SK-N-SH treated with all-trans-retinoic acid at 6 μM for 48 hours (cell line): ENCODE results near the gene ANKRD39.

Source experiments
- ATAC-seq: fragments of 200-7000 bp; cut with Tn5 transposase; 3 replicates; pipeline ENCODE4 v1.9.1; 2020; ENCODE audit warnings: mild to moderate bottlenecking, moderate library complexity
- BACH2 ChIP-seq: fragments of 250-450 bp; sonication (Bioruptor Pico); IDR thresholded peaks from 2 replicates; pipeline ENCODE4 v1.9.0; 2021; ENCODE audit warnings: mild to moderate bottlenecking, borderline replicate concordance
- CREB5 ChIP-seq: fragments of 250-450 bp; sonication (Bioruptor Pico); IDR thresholded peaks from 2 replicates; pipeline ENCODE4 v1.5.1; 2020; ENCODE audit warnings: low read depth, mild to moderate bottlenecking, moderate library complexity
- CSRNP3 ChIP-seq: fragments of 250-450 bp; sonication (Bioruptor Pico); IDR thresholded peaks from 2 replicates; pipeline ENCODE4 v1.5.1; 2021; ENCODE audit warnings: mild to moderate bottlenecking, moderate library complexity
- ESRRG ChIP-seq: fragments of 250-450 bp; sonication (Bioruptor Pico); IDR thresholded peaks from 2 replicates; pipeline ENCODE4 v1.6.1; 2021; ENCODE audit warnings: mild to moderate bottlenecking
- GLIS3 ChIP-seq: fragments of 250-450 bp; sonication (Bioruptor Pico); IDR thresholded peaks from 2 replicates; pipeline ENCODE4 v1.5.0; 2020; ENCODE audit warnings: mild to moderate bottlenecking, moderate library complexity
- ISL1 ChIP-seq: fragments of 250-450 bp; sonication (Bioruptor Pico); IDR thresholded peaks from 2 replicates; pipeline ENCODE4 v2.1.2; 2022; ENCODE audit warnings: mild to moderate bottlenecking, moderate library complexity
- OSR1 ChIP-seq: fragments of 250-450 bp; sonication (Bioruptor Pico); IDR thresholded peaks from 2 replicates; pipeline ENCODE4 v1.8.0; 2022; ENCODE audit warnings: moderate library complexity, mild to moderate bottlenecking, inconsistent platforms
- SNAI2 ChIP-seq: fragments of 250-450 bp; sonication (Bioruptor Pico); IDR thresholded peaks from 2 replicates; pipeline ENCODE4 v1.5.0; 2020; ENCODE audit warnings: mild to moderate bottlenecking, moderate library complexity
- TCF4 ChIP-seq: fragments of 250-450 bp; sonication (Bioruptor Pico); IDR thresholded peaks from 2 replicates; pipeline ENCODE4 v1.8.0; 2021; ENCODE audit warnings: mild to moderate bottlenecking, moderate library complexity, borderline replicate concordance
- TOX ChIP-seq: fragments of 250-450 bp; sonication (Bioruptor Pico); IDR thresholded peaks from 2 replicates; pipeline ENCODE4 v1.8.0; 2021; ENCODE audit warnings: mild to moderate bottlenecking, moderate library complexity, borderline replicate concordance
- TSHZ2 ChIP-seq: fragments of 250-450 bp; sonication (Bioruptor Pico); IDR thresholded peaks from 2 replicates; pipeline ENCODE4 v1.5.0; 2020; ENCODE audit warnings: mild to moderate bottlenecking, moderate library complexity
- ZC3H10 ChIP-seq: fragments of 250-450 bp; sonication (Bioruptor Pico); IDR thresholded peaks from 2 replicates; pipeline ENCODE4 v1.5.1; 2021; ENCODE audit warnings: mild to moderate bottlenecking, moderate library complexity
- ZFP30 ChIP-seq: fragments of 450-650 bp; formaldehyde crosslinking; IDR thresholded peaks from 2 replicates; pipeline ENCODE4 v1.5.0; 2022; ENCODE audit warnings: mild to moderate bottlenecking, moderate library complexity
- ZNF565 ChIP-seq: fragments of 450-650 bp; formaldehyde crosslinking; conservative IDR thresholded peaks from 2 replicates; pipeline ENCODE4 v1.5.0; 2020; ENCODE audit warnings: low read depth, mild to moderate bottlenecking, moderate library complexity
- ZNF8 ChIP-seq: fragments of 450-650 bp; formaldehyde crosslinking; IDR thresholded peaks from 2 replicates; pipeline ENCODE4 v1.5.0; 2020; ENCODE audit warnings: mild to moderate bottlenecking, moderate library complexity
- TF ChIP-seq, protein P1 (sequence below): fragments of 250-450 bp; sonication (Bioruptor Pico); IDR thresholded peaks from 2 replicates; pipeline ENCODE4 v1.8.0; 2021; ENCODE audit warnings: low read depth, mild to moderate bottlenecking, moderate library complexity, borderline replicate concordance

ANKRD39 gene

DNA sequence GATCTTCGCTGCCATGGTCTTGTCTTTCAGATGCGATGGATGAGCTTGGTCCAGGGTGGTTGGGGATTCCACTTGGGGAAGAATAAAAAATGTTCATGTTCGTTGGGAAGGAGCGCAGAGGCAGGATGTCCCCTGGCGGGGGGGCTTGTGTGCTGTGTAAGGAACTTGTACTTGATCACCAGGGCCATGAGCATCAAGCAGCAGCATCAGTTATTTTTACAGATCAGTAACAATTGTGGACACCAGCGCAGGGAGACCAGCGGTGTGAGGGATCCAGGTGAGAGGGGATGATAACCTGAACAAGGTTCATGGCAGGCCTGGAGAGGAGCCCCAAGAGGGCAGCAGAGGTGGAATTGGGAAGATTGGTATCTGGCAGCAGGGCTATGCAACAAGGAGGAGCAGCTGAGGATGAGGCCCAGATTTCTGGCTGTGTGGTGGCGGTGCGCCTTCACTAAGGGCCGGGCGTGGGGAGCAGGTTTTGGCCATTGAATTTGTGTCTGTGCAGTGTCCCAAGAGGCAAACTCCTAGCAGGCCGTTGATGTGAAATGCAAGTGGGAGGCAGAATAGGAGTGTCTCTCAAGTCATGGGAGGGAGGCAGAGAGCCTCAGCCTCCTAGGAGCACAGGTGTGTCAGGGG is 37.8 kb downstream of the ANKRD39 start (continued):
- TF ChIP-seq, protein P1, sequence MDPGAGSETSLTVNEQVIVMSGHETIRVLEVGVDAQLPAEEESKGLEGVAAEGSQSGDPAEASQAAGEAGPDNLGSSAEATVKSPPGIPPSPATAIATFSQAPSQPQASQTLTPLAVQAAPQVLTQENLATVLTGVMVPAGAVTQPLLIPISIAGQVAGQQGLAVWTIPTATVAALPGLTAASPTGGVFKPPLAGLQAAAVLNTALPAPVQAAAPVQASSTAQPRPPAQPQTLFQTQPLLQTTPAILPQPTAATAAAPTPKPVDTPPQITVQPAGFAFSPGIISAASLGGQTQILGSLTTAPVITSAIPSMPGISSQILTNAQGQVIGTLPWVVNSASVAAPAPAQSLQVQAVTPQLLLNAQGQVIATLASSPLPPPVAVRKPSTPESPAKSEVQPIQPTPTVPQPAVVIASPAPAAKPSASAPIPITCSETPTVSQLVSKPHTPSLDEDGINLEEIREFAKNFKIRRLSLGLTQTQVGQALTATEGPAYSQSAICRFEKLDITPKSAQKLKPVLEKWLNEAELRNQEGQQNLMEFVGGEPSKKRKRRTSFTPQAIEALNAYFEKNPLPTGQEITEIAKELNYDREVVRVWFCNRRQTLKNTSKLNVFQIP (CRISPR knock-in tag): no peak
- no peak for TF ChIP-seq CSRNP3
- no peak for TF ChIP-seq ZFP30
- no peak for TF ChIP-seq ESRRG
- TF ChIP-seq ZNF565 (CRISPR knock-in tag): no peak
- no peak for TF ChIP-seq TCF4
- no peak for TF ChIP-seq ZNF8
- TF ChIP-seq GLIS3 (CRISPR knock-in tag): no peak
- TF ChIP-seq ZC3H10 (CRISPR knock-in tag): no peak
- TF ChIP-seq, all 23 proteins: peak for 0

GRCh38 chr2:96819128-96819875 is 38.5 kb downstream of the ANKRD39 start:
- no peak for ATAC-seq
- TF ChIP-seq GLIS3 (CRISPR knock-in tag) (no peak), TSHZ2 (CRISPR knock-in tag) (no peak), CREB5 (CRISPR knock-in tag) (no peak), ZC3H10 (CRISPR knock-in tag) (no peak), TOX (no peak), OSR1 (CRISPR knock-in tag) (no peak), SNAI2 (CRISPR knock-in tag) (no peak)

DNA sequence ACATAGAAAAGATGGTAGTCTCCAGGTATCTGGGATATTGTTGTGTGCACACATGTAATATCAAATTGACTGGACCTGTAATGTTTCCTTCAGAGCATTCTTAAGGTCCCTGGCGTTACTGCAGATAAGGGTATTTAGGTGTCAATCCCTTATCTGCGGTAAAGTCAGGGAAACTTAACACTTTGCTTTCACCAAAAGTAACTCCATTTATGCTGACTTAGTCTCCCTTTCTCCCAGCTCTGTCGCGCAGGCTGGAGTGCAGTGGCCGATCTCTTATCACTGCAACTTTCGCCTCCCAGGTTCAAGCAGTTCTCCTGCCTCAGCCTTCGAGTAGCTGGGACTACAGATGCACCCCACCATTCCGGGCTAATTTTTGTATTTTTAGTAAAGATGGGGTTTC is 39.9 kb downstream of the ANKRD39 start:
- no peak for ATAC-seq
- no peak for TF ChIP-seq TCF4
- TF ChIP-seq SNAI2 (CRISPR knock-in tag): no peak
- TF ChIP-seq ESRRG: no peak
- TF ChIP-seq ZFP30: no peak
- TF ChIP-seq, protein P1 (CRISPR knock-in tag): no peak
- TF ChIP-seq ISL1: no peak
- TF ChIP-seq ZNF565 (CRISPR knock-in tag): no peak
- no peak for TF ChIP-seq ZNF8
- TF ChIP-seq ZC3H10 (CRISPR knock-in tag): no peak
- TF ChIP-seq OSR1 (CRISPR knock-in tag): no peak
- no peak for TF ChIP-seq TSHZ2 (CRISPR knock-in tag)
- TF ChIP-seq BACH2 (CRISPR knock-in tag): no peak
